K562 (cell line): ENCODE results near the gene DNMT3A. TPM values are rescaled to one million over a fixed set of nuclear protein-coding genes. Genes with fewer than 3 reads are reported as not detected.

Experiments
- ATAC-seq: fragments of 200-7000 bp; cut with Tn5 transposase; 3 replicates; pipeline ENCODE4 v1.9.1; 2020; ENCODE audit warnings: moderate library complexity
- BruUV-seq: library from RNA; stranded (reverse); fragments of 400-500 nt; replicated peaks from 2 replicates; lab custom pipeline; 2021; lab: Mats Ljungman, UMichigan
- CTCF ChIA-PET: fragments of 300-600 bp; formaldehyde crosslinking; extraction: SDS; loops from one replicate; lab custom pipeline; 2021; ENCODE audit warnings: low intra/inter-chr PET ratio; lab: Yijun Ruan, JAX
- POLR2A ChIA-PET: fragments of 300-600, 350-650 bp; sonication (Branson Sonifier 250); formaldehyde crosslinking; extraction: SDS; loops from one replicate; lab custom pipeline; 2021; ENCODE audit warnings: antibody characterized with exemption, inconsistent platforms; lab: Yijun Ruan, JAX
- DNase-seq, 4 experiments: peaks; one replicate each; pipeline versions ENCODE4 v3.0.0 to v3.0.0-alpha.2; 2011 to 2018; ENCODE audit warnings: low spot score in 3 of 4, mixed read lengths in 3 of 4; ENCODE audit errors: extremely low read depth in 1 of 4
- FAIRE-seq: peaks from 2 replicates; lab custom pipeline; 2011; peaks lifted over from hg19 to GRCh38; lab: Jason Lieb, UNC
- H2AFZ ChIP-seq: 2 replicates; pipeline ENCODE4 v1.6.0; 2011; ENCODE audit warnings: low read depth, low read length, control low read depth, inconsistent platforms
- H3K27ac ChIP-seq: fragments of 200-600 bp; 3 replicates; pipeline ENCODE4 v1.8.0; 2011; ENCODE audit warnings: low read depth, mild to moderate bottlenecking, control low read depth, inconsistent platforms, low read length, moderate library complexity, mixed read lengths; ENCODE audit errors: extremely low read depth
- H3K27me3 ChIP-seq, 2 experiments: fragments of 300-600 bp in 1 of 2; 2 replicates in 1 of 2; 3 replicates in 1 of 2; pipeline versions ENCODE4 v1.6.0 to v1.8.0; 2011; ENCODE audit warnings: inconsistent platforms in 2 of 2, low read length in 2 of 2, mild to moderate bottlenecking in 1 of 2, mixed read lengths in 1 of 2, moderate library complexity in 1 of 2; ENCODE audit not compliant: control insufficient read depth in 2 of 2, insufficient read depth in 2 of 2
- H3K36me3 ChIP-seq: fragments of 300-600 bp; 3 replicates; pipeline ENCODE4 v1.8.0; 2011; ENCODE audit warnings: mild to moderate bottlenecking, low read length, inconsistent platforms; ENCODE audit not compliant: control insufficient read depth, insufficient read depth
- H3K4me1 ChIP-seq, 2 experiments: fragments of 200-600 bp in 1 of 2; replicated peaks in 1 of 2; 2 replicates in 1 of 2; 3 replicates in 1 of 2; pipeline versions ENCODE4 v1.5.1 to v1.8.0; 2011; ENCODE audit warnings: inconsistent platforms in 2 of 2, low read length in 2 of 2, mild to moderate bottlenecking in 1 of 2, mixed read lengths in 1 of 2, moderate library complexity in 1 of 2; ENCODE audit not compliant: control insufficient read depth in 2 of 2, insufficient read depth in 2 of 2
- H3K4me2 ChIP-seq: 2 replicates; pipeline ENCODE4 v1.6.1; 2011; ENCODE audit warnings: low read length, control low read depth, inconsistent platforms, mixed read lengths; ENCODE audit not compliant: insufficient read depth
- H3K4me3 ChIP-seq: fragments of 200-600 bp; sonication (generic), shearing (Covaris generic); 2 replicates; pipeline ENCODE4 v1.5.1; 2016; ENCODE audit warnings: control low read depth, inconsistent platforms
- H3K79me2 ChIP-seq: fragments of 200-600 bp; 3 replicates; pipeline ENCODE4 v1.8.0; 2011; ENCODE audit warnings: low read length, inconsistent platforms; ENCODE audit not compliant: control insufficient read depth, insufficient read depth
- H3K9ac ChIP-seq, 2 experiments: 2 replicates each; pipeline versions ENCODE4 v1.6.0 to v1.6.1; 2011; ENCODE audit warnings: low read depth in 2 of 2, low read length in 2 of 2, control low read depth in 1 of 2, inconsistent platforms in 1 of 2, mild to moderate bottlenecking in 1 of 2, mixed read lengths in 1 of 2; ENCODE audit not compliant: insufficient read depth in 1 of 2
- H3K9me1 ChIP-seq: one replicate; pipeline ENCODE4 v1.6.0; 2011; ENCODE audit warnings: inconsistent platforms, mild to moderate bottlenecking, low read length, moderate library complexity; ENCODE audit not compliant: control insufficient read depth, insufficient read depth
- H3K9me3 ChIP-seq: replicated peaks from 2 replicates; pipeline ENCODE4 v1.5.1; 2011; ENCODE audit warnings: low read depth, low read length, inconsistent platforms; ENCODE audit not compliant: control insufficient read depth, insufficient read depth
- H4K20me1 ChIP-seq: replicated peaks from 2 replicates; pipeline ENCODE4 v1.6.1; 2011; ENCODE audit warnings: low read length, inconsistent platforms, mixed read lengths; ENCODE audit not compliant: control insufficient read depth, insufficient read depth
- ARID2 ChIP-seq: fragments of 450-650 bp; IDR thresholded peaks from 2 replicates; pipeline ENCODE4 v1.6.1; 2017; ENCODE audit warnings: antibody characterized with exemption, mild to moderate bottlenecking
- FOXP1 ChIP-seq: sonication (generic); formaldehyde crosslinking; IDR thresholded peaks from 2 replicates; pipeline ENCODE4 v1.8.0; 2022; ENCODE audit warnings: mild to moderate bottlenecking, missing genetic modification reagents
- IRF2 ChIP-seq: sonication (generic); formaldehyde crosslinking; IDR thresholded peaks from 2 replicates; pipeline ENCODE4 v1.8.1; 2022; ENCODE audit warnings: mild to moderate bottlenecking, missing genetic modification reagents
- KDM1A ChIP-seq, 2 experiments: fragments of 450-650 bp; IDR thresholded peaks; 2 replicates each; pipeline ENCODE4 v1.6.1; 2016; ENCODE audit warnings: mild to moderate bottlenecking in 2 of 2
- KDM5B ChIP-seq: fragments of 200-600 bp; sonication (generic); IDR thresholded peaks from 2 replicates; pipeline ENCODE4 v1.6.1; 2012; ENCODE audit warnings: low read depth, mild to moderate bottlenecking, moderate library complexity, low read length, control low read depth, inconsistent platforms; ENCODE audit not compliant: insufficient replicate concordance
- NFIC ChIP-seq: fragments of 450-650 bp; IDR thresholded peaks from 2 replicates; pipeline ENCODE4 v1.6.1; 2017; ENCODE audit warnings: mild to moderate bottlenecking, inconsistent platforms
- NR2C2 ChIP-seq, 2 experiments: fragments of 200-800 bp in 1 of 2; sonication (Bioruptor generic) in 1 of 2; sonication (generic) in 1 of 2; formaldehyde crosslinking in 1 of 2; IDR thresholded peaks; 2 replicates each; pipeline versions ENCODE4 v1.6.1 to v1.8.0; 2016 to 2022; ENCODE audit warnings: mild to moderate bottlenecking in 1 of 2, missing compliant biosample characterization in 1 of 2, missing genetic modification characterization in 1 of 2, missing genetic modification reagents in 1 of 2
- PHF21A ChIP-seq: fragments of 450-650 bp; IDR thresholded peaks from 2 replicates; pipeline ENCODE4 v1.6.1; 2017; ENCODE audit warnings: low read depth, borderline replicate concordance
- RAD51 ChIP-seq: fragments of 450-650 bp; IDR thresholded peaks from 2 replicates; pipeline ENCODE4 v1.7.1; 2016; ENCODE audit warnings: low read depth, mild to moderate bottlenecking, borderline replicate concordance
- ZNF165 ChIP-seq: fragments of 250-450 bp; sonication (Bioruptor Pico); IDR thresholded peaks from 2 replicates; pipeline ENCODE4 v1.4.0; 2020; ENCODE audit warnings: borderline replicate concordance
- ZNF41 ChIP-seq: fragments of 250-450 bp; sonication (Bioruptor Pico); conservative IDR thresholded peaks from 2 replicates; pipeline ENCODE4 v1.4.0; 2020; ENCODE audit warnings: mild to moderate bottlenecking
- ZNF584 ChIP-seq: fragments of 200-800 bp; sonication (Bioruptor generic); IDR thresholded peaks from 2 replicates; pipeline ENCODE4 v1.6.1; 2016; ENCODE audit warnings: low read depth, mild to moderate bottlenecking, missing genetic modification characterization, missing compliant biosample characterization
- ZNF644 ChIP-seq: fragments of 200-800 bp; sonication (Bioruptor generic); IDR thresholded peaks from 2 replicates; pipeline ENCODE4 v1.6.1; 2016; ENCODE audit warnings: low read depth, missing genetic modification characterization, missing compliant biosample characterization
- ZNF699 ChIP-seq: fragments of 250-450 bp; sonication (Bioruptor Pico); IDR thresholded peaks from 2 replicates; pipeline ENCODE4 v1.8.0; 2021; ENCODE audit warnings: mild to moderate bottlenecking, moderate library complexity; ENCODE audit not compliant: insufficient replicate concordance
- WGBS: fragments of 100-300 bp; shearing (Covaris generic); methylation state at CpG from one replicate; pipeline ENCODE4 v1.1.6; 2016; ENCODE audit warnings: low coverage, mixed read lengths; ENCODE audit not compliant: insufficient coverage; ENCODE audit errors: missing lambda C conversion rate; 5-methylcytosine and 5-hydroxymethylcytosine counted together
- in situ Hi-C: fragments of 300-500 bp; cut with MboI; formaldehyde crosslinking; loops from 4 replicates; pipeline ENCODE4 v1.15.0; 2018; ENCODE audit warnings: inconsistent platforms, mixed read lengths
- intact Hi-C: fragments of 100-400 bp; cut with micrococcal nuclease; formaldehyde crosslinking; loops from 2 replicates; pipeline ENCODE4 v1.14.2; 2022
- polyA plus RNA-seq, 8 experiments: library from polyadenylated mRNA; depleted of rRNA in 4 of 8; stranded (reverse) in 5 of 8; unstranded in 3 of 8; fragments of >200 nt; fragmentation: Nextera tagmentation in 2 of 8; fragmentation: Illumina TruSeq in 1 of 8; extraction: Ambion mirVana in 2 of 8; extraction: Trizol in 1 of 8; gene quantifications; 2 replicates each; pipeline versions ENCODE4 v1.2.1 to v1.2.3, GENCODE V29; 2011 to 2014; ENCODE audit warnings: inconsistent platforms in 1 of 8, missing spikeins in 1 of 8
- total RNA-seq, 7 experiments: library from RNA; depleted of rRNA in 6 of 7; stranded (reverse); fragments of >200 nt in 6 of 7; fragmentation: Illumina TruSeq in 2 of 7; extraction: Trizol in 2 of 7; gene quantifications; 2 replicates each; pipeline versions ENCODE4 v1.2.1 to v1.2.3, GENCODE V29; 2011 to 2021; ENCODE audit warnings: low replicate concordance in 1 of 7
- TF ChIP-seq, protein P1 (sequence below): sonication (generic); formaldehyde crosslinking; IDR thresholded peaks from 2 replicates; pipeline ENCODE4 v1.8.0; 2022; ENCODE audit warnings: mild to moderate bottlenecking, missing genetic modification reagents

Gene DNMT3A
- total and polyA plus RNA-seq, 9 of the 15 experiments (the other 6 are each of a cell fraction or from before 2014, with no cell fraction given): 3.0 to 16.0 (median 6.1) TPM

DNA sequence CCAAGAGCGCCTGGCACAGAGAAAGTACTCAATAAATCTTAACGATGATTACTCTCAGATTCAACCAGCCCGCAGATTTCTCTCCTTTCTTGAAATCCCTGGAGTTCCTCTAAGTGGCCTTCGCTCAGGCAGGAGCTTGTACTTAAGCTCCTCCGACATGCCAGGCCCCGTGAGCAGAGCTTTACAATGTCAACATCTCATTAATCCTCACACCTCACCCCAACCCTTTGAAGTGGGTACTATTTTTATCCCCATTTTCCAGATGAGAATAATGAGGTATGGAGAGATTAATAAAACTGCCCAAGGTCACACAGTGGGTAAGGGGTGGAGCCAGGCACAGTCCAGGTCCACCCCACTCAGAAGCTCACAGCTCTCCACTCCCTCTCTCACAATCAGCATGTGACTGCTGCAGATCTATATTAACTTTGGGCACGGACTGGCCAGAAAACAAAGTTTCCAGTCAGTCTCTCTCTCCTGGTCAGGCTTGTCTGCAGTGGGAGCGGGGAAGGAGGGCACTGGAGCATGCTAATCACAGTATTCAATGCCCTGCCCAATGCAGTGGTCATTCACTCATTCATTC lies 18.0 kb downstream of the DNMT3A start:
- H3K27me3 ChIP-seq: peaks cover 25 to 70% of the 10 kb centered on the region in 2 experiments
- H3K27ac ChIP-seq: no peak overlapping the region
- in situ Hi-C loops: no loop called here
- WGBS: 15% methylated on average over 8 of the region's 8 CpGs
- no peak overlapping the region for H3K4me2 ChIP-seq
- H4K20me1 ChIP-seq: 0 out of 2 replicates have a peak, but pooled peaks cover 3% of the 10 kb centered on the region
- CTCF ChIA-PET: interaction anchor here (0.5 kb wide), 1 partner anchor 342 kb away, joined by 3 read pairs; no protein-coding TSS in a partner anchor
- TF ChIP-seq ZNF644 (tag) (no peak), ZNF584 (CRISPR knock-in tag) (no peak), KDM1A (IDR thresholded peaks at IDR 0.05) (peak in 1 of 2 experiments; percentile 41; a peak in 2 of 4 replicates)
- no peaks in the 10 kb centered on the region; the same call in 1 of the 2 replicates for H3K9me3 ChIP-seq
- H3K9ac ChIP-seq: no peak overlapping the region
- no peak overlapping the region for H2AFZ ChIP-seq
- no peak for ATAC-seq
- BruUV-seq: no TSS peak
- intact Hi-C loops: no loop called here
- H3K4me3 ChIP-seq: no peak overlapping the region
- POLR2A ChIA-PET: no interaction called here
- no peak for DNase-seq
- H3K79me2 ChIP-seq: no peaks in the 10 kb centered on the region
- H3K9me1 ChIP-seq: no peaks in the 10 kb centered on the region
- no peaks in the 10 kb centered on the region for H3K36me3 ChIP-seq
- H3K4me1 ChIP-seq: peaks cover 0 to 3% of the 10 kb centered on the region in 2 experiments; a peak in 1 of 5 replicates
- FAIRE-seq: no peak

DNA sequence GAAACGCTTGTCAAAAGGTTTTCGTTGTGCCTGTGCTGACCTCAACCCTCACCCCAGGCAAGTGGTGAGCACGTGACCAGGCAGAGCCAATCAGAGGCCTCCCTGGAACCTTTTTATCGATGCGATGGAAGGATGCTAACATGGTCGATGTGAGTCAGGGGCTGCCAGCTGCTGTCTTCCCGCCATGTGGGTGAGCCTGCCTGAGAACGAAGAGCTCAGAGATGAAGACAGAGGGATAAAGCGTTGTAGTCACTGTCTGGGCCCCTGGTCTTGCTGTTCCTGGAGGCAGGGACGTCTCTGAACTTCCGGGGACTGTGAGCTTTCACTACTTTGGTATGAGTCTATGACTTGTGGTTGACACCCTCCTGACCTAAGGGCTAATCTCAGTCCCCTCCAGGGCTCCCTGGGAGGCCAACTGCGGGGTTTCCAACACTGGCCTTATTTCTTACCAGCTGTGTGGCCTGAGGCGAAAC lies 18.6 kb downstream of the DNMT3A start:
- DNase-seq (peak in 3 of 4 experiments; percentile 83 to 86 (median 84)), FAIRE-seq (no peak), ATAC-seq (peak; percentile 79)
- ChIA-PET CTCF (interaction anchor here (0.5 kb wide), 1 partner anchor 343 kb away, joined by 3 read pairs; no protein-coding TSS in a partner anchor), POLR2A (no interaction called here)
- WGBS: 6% methylated on average over 13 of the region's 13 CpGs
- no peak overlapping the region for H3K4me3 ChIP-seq
- H3K36me3 ChIP-seq: no peaks in the 10 kb centered on the region
- H3K27me3 ChIP-seq: peaks cover 24 to 63% of the 10 kb centered on the region in 2 experiments
- H2AFZ ChIP-seq: no peak overlapping the region; the same call in 1 of the 2 replicates
- peak overlapping the region; percentile 23 for H3K4me2 ChIP-seq
- H3K27ac ChIP-seq: no peak overlapping the region
- no TSS peak for BruUV-seq
- no peak overlapping the region; a peak in 1 of 4 replicates for H3K9ac ChIP-seq
- no peaks in the 10 kb centered on the region; the same call in 1 of the 2 replicates for H3K9me3 ChIP-seq
- H3K9me1 ChIP-seq: no peaks in the 10 kb centered on the region
- H4K20me1 ChIP-seq: 0 out of 2 replicates have a peak, but pooled peaks cover 3% of the 10 kb centered on the region
- in situ Hi-C loops (no loop called here), intact Hi-C loops (no loop called here)
- no peaks in the 10 kb centered on the region for H3K79me2 ChIP-seq
- H3K4me1 ChIP-seq: peaks cover 0 to 3% of the 10 kb centered on the region in 2 experiments; a peak in 1 of 5 replicates
- TF ChIP-seq ARID2: no peak
- TF ChIP-seq PHF21A: no peak
- TF ChIP-seq NFIC: no peak
- TF ChIP-seq, protein P1, sequence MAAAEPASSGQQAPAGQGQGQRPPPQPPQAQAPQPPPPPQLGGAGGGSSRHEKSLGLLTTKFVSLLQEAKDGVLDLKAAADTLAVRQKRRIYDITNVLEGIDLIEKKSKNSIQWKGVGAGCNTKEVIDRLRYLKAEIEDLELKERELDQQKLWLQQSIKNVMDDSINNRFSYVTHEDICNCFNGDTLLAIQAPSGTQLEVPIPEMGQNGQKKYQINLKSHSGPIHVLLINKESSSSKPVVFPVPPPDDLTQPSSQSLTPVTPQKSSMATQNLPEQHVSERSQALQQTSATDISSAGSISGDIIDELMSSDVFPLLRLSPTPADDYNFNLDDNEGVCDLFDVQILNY (CRISPR knock-in tag): no peak
- no peak for TF ChIP-seq KDM5B
- TF ChIP-seq FOXP1 (CRISPR knock-in tag): no peak
- no peak for TF ChIP-seq IRF2
- TF ChIP-seq ZNF699 (CRISPR knock-in tag): no peak
- TF ChIP-seq ZNF165 (CRISPR knock-in tag): no peak
- peak; percentile 91 for TF ChIP-seq RAD51
- no peak for TF ChIP-seq NR2C2 (CRISPR knock-in tag; IDR thresholded peaks at IDR 0.05)
- TF ChIP-seq NR2C2 (tag; IDR thresholded peaks at IDR 0.05): peak; percentile 44; the same call in 1 of the 2 replicates
- no peak for TF ChIP-seq ZNF41 (CRISPR knock-in tag)
